ENCODE data around the gene CSTPP1.

- TF ChIP-seq, protein P1, sequence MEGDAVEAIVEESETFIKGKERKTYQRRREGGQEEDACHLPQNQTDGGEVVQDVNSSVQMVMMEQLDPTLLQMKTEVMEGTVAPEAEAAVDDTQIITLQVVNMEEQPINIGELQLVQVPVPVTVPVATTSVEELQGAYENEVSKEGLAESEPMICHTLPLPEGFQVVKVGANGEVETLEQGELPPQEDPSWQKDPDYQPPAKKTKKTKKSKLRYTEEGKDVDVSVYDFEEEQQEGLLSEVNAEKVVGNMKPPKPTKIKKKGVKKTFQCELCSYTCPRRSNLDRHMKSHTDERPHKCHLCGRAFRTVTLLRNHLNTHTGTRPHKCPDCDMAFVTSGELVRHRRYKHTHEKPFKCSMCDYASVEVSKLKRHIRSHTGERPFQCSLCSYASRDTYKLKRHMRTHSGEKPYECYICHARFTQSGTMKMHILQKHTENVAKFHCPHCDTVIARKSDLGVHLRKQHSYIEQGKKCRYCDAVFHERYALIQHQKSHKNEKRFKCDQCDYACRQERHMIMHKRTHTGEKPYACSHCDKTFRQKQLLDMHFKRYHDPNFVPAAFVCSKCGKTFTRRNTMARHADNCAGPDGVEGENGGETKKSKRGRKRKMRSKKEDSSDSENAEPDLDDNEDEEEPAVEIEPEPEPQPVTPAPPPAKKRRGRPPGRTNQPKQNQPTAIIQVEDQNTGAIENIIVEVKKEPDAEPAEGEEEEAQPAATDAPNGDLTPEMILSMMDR (IDR thresholded peaks at IDR 0.05; ENCODE audit: borderline replicate concordance, extremely low read depth, low read length, poor library complexity, severe bottlenecking) = no peak
- TF ChIP-seq EZH2 (IDR thresholded peaks at IDR 0.05; ENCODE audit: borderline replicate concordance, low read depth, low read length, severe bottlenecking) = no peak
These were observed 36.3 kb downstream of the CSTPP1 start for GRCh38 chr11:46972821-46973220.

All from DND-41 (cell line).